GM12878 (cell line): Measurements from ENCODE around the gene ZNF709. TPM values are rescaled to one million over a fixed set of nuclear protein-coding genes. Genes with fewer than 3 reads are reported as not detected.

Source experiments
- ATAC-seq: fragments of 200-7000 bp; cut with Tn5 transposase; 3 replicates; pipeline ENCODE4 v1.9.1; 2020; ENCODE audit warnings: mild to moderate bottlenecking, moderate library complexity
- BruUV-seq: library from RNA; stranded (reverse); fragments of 400-500 nt; replicated peaks from 2 replicates; lab custom pipeline; 2021; lab: Mats Ljungman, UMichigan
- CTCF ChIA-PET: fragments of 300-600 bp; sonication (Branson Sonifier 250); formaldehyde crosslinking; extraction: SDS; loops from one replicate; lab custom pipeline; 2021; ENCODE audit warnings: inconsistent platforms; lab: Yijun Ruan, JAX
- POLR2A ChIA-PET: fragments of 350-600 bp; formaldehyde crosslinking; extraction: SDS; loops from one replicate; lab custom pipeline; 2021; ENCODE audit warnings: inconsistent platforms; lab: Charles Lee
- RAD21 ChIA-PET: fragments of 300-600 bp; sonication (Branson Sonifier 250); formaldehyde crosslinking; loops from one replicate; lab custom pipeline; 2023; ENCODE audit warnings: antibody characterized with exemption; ENCODE audit not compliant: unreplicated experiment; lab: Charles Lee
- SMC1A ChIA-PET: fragments of 300-600 bp; sonication (Branson Sonifier 250); formaldehyde crosslinking; loops from one replicate; lab custom pipeline; 2023; ENCODE audit not compliant: unreplicated experiment, uncharacterized antibody; lab: Charles Lee
- DNase-seq: peaks from one replicate; pipeline ENCODE4 v3.0.0-alpha.2; 2011; ENCODE audit warnings: low read depth, low spot score
- FAIRE-seq: peaks from 3 replicates; lab custom pipeline; 2011; peaks lifted over from hg19 to GRCh38; lab: Jason Lieb, UNC
- H2AFZ ChIP-seq: 2 replicates; pipeline ENCODE4 v1.6.0; 2011; ENCODE audit warnings: low read depth, low read length, control low read depth; ENCODE audit not compliant: control insufficient read depth
- H3K27ac ChIP-seq: 2 replicates; pipeline ENCODE4 v1.5.1; 2011; ENCODE audit warnings: control low read depth; ENCODE audit not compliant: control insufficient read depth, insufficient read depth
- H3K27me3 ChIP-seq, 2 experiments: replicated peaks in 1 of 2; 2 replicates each; pipeline versions ENCODE4 v1.6.0 to v1.6.1; 2011; ENCODE audit warnings: low read length in 1 of 2; ENCODE audit not compliant: control insufficient read depth in 2 of 2, insufficient read depth in 2 of 2
- H3K36me3 ChIP-seq, 2 experiments: 2 replicates each; pipeline ENCODE4 v1.5.1; 2011; ENCODE audit warnings: low read length in 1 of 2; ENCODE audit not compliant: control insufficient read depth in 2 of 2, insufficient read depth in 2 of 2
- H3K4me1 ChIP-seq: 2 replicates; pipeline ENCODE4 v1.6.1; 2011; ENCODE audit warnings: mild to moderate bottlenecking, low read length, moderate library complexity, mixed read lengths; ENCODE audit not compliant: control insufficient read depth, insufficient read depth
- H3K4me2 ChIP-seq: 2 replicates; pipeline ENCODE4 v1.6.0; 2011; ENCODE audit warnings: control low read depth; ENCODE audit not compliant: control insufficient read depth, insufficient read depth
- H3K4me3 ChIP-seq: fragments of 200-600 bp; sonication (generic); 2 replicates; pipeline ENCODE4 v1.5.1; 2016
- H3K79me2 ChIP-seq: 2 replicates; pipeline ENCODE4 v1.6.0; 2011; ENCODE audit warnings: low read length; ENCODE audit not compliant: control insufficient read depth, insufficient read depth
- H3K9ac ChIP-seq: 2 replicates; pipeline ENCODE4 v1.8.0; 2011; ENCODE audit warnings: low read length, control low read depth, mixed read lengths; ENCODE audit not compliant: control insufficient read depth, insufficient read depth
- H3K9me3 ChIP-seq: replicated peaks from 3 replicates; pipeline ENCODE4 v1.5.1; 2011; ENCODE audit warnings: mild to moderate bottlenecking, low read length; ENCODE audit not compliant: control insufficient read depth, insufficient read depth
- H4K20me1 ChIP-seq: 2 replicates; pipeline ENCODE4 v1.6.0; 2011; ENCODE audit not compliant: control insufficient read depth, insufficient read depth
- CBX3 ChIP-seq: fragments of 200-600 bp; sonication (generic); IDR thresholded peaks from 2 replicates; pipeline ENCODE4 v1.6.1; 2016; ENCODE audit warnings: low read depth, borderline replicate concordance
- CTCF ChIP-seq, 3 experiments: IDR thresholded peaks in 2 of 3; conservative IDR thresholded peaks in 1 of 3; 2 replicates each; pipeline ENCODE4 v1.5.1; 2011; ENCODE audit warnings: low read depth in 3 of 3, low read length in 3 of 3, mild to moderate bottlenecking in 3 of 3, control low read depth in 2 of 3, moderate library complexity in 2 of 3, inconsistent platforms in 1 of 3, mixed read lengths in 1 of 3; ENCODE audit not compliant: control insufficient read depth in 2 of 3, insufficient read depth in 1 of 3; ENCODE audit errors: extremely low read depth in 1 of 3
- HCFC1 ChIP-seq: fragments of 150-350 bp; IDR thresholded peaks from 2 replicates; pipeline ENCODE4 v1.6.1; 2014; ENCODE audit warnings: low read length
- PBX3 ChIP-seq: IDR thresholded peaks from 2 replicates; pipeline ENCODE4 v1.6.1; 2011; ENCODE audit warnings: mild to moderate bottlenecking, low read depth, low read length, moderate library complexity; ENCODE audit not compliant: insufficient replicate concordance
- SMAD1 ChIP-seq: fragments of 450-650 bp; IDR thresholded peaks from 2 replicates; pipeline ENCODE4 v1.6.1; 2018; ENCODE audit warnings: mild to moderate bottlenecking, low read depth; ENCODE audit not compliant: partially characterized antibody
- TBL1XR1 ChIP-seq: IDR thresholded peaks from 2 replicates; pipeline ENCODE4 v1.6.1; 2012; ENCODE audit warnings: low read depth, low read length, improper control_type of control experiment
- WGBS: methylation state at CpG from one replicate; pipeline ENCODE4 v1.1.6; 2016; ENCODE audit warnings: low lambda C conversion rate; ENCODE audit not compliant: insufficient replicate concordance, insufficient coverage; ENCODE audit errors: missing lambda C conversion rate; 5-methylcytosine and 5-hydroxymethylcytosine counted together
- in situ Hi-C: fragments of 300-500 bp; cut with MboI; formaldehyde crosslinking; loops from 9 replicates; pipeline ENCODE4 v1.14.3; 2018; ENCODE audit warnings: mixed read lengths
- intact Hi-C: fragments of 100-400 bp; cut with micrococcal nuclease; formaldehyde crosslinking; loops from one replicate; pipeline ENCODE4 v1.14.2; 2022; ENCODE audit not compliant: unreplicated experiment
- polyA plus RNA-seq, 11 experiments: library from polyadenylated mRNA; depleted of rRNA in 4 of 11; unstranded in 6 of 11; stranded (reverse) in 5 of 11; fragments of >200 nt; fragmentation: Nextera tagmentation in 4 of 11; fragmentation: Illumina TruSeq in 1 of 11; extraction: Ambion mirVana in 4 of 11; extraction: Trizol in 1 of 11; gene quantifications; 1 replicate in 1 of 11; 2 replicates in 10 of 11; pipeline versions ENCODE4 v1.2.1 to v1.2.3, GENCODE V29; 2011 to 2016; ENCODE audit warnings: inconsistent platforms in 2 of 11, missing spikeins in 2 of 11, low read depth in 1 of 11
- total RNA-seq, 4 experiments: library from RNA; depleted of rRNA in 3 of 4; stranded (reverse); fragments of >200 nt in 3 of 4; fragmentation: Illumina TruSeq in 1 of 4; extraction: Trizol in 1 of 4; gene quantifications; 2 replicates each; pipeline versions ENCODE4 v1.2.1 to v1.2.3, GENCODE V29; 2013 to 2021

Gene ZNF709
- total and polyA plus RNA-seq, 10 of the 15 experiments (the other 5 are each of a cell fraction or from before 2014, with no cell fraction given) = 0.27 to 2.5 (median 1.5) TPM

- peak; percentile 69 for FAIRE-seq
- peaks cover 2 to 25% of the 10 kb centered on the region in 2 experiments; a peak in 3 of 4 replicates for H3K36me3 ChIP-seq
These were observed 41.9 kb upstream of the ZNF709 start for GRCh38 chr19:12526542-12526941.

GRCh38 chr19:12521996-12522395, 37.4 kb upstream of the ZNF709 start:
- DNase-seq (no peak), FAIRE-seq (no peak), ATAC-seq (no peak)
- no peaks in the 10 kb centered on the region for H3K79me2 ChIP-seq
- no peak overlapping the region for H3K4me2 ChIP-seq
- in situ Hi-C loops (no loop called here), intact Hi-C loops (no loop called here)
- no peak overlapping the region for H3K9ac ChIP-seq
- no peak overlapping the region for H2AFZ ChIP-seq
- TF ChIP-seq CTCF (IDR thresholded peaks at IDR 0.05 in 2 of 3, conservative IDR thresholded peaks at IDR 0.05 in 1 of 3; ENCODE audit: control insufficient read depth in 2 of 3, extremely low read depth in 1 of 3, insufficient read depth in 1 of 3, low read depth in 3 of 3, low read length in 3 of 3) = 0 out of 6 replicates have a peak, but pooled peaks of 1 of the 3 experiments have one; percentile 1
- TF ChIP-seq SMAD1 = no peak
- H3K27me3 ChIP-seq = no peaks in the 10 kb centered on the region
- no peaks in the 10 kb centered on the region for H4K20me1 ChIP-seq
- no peak overlapping the region for H3K27ac ChIP-seq
- POLR2A ChIA-PET = no interaction called here
- peaks cover 2 to 15% of the 10 kb centered on the region in 2 experiments; a peak in 3 of 4 replicates for H3K36me3 ChIP-seq
- no peaks in the 10 kb centered on the region for H3K4me1 ChIP-seq
- RAD21 ChIA-PET = no interaction called here
- no peak overlapping the region for H3K4me3 ChIP-seq
- CTCF ChIA-PET = no interaction called here
- BruUV-seq = no TSS peak
- H3K9me3 ChIP-seq = peaks cover 39% of the 10 kb centered on the region
- SMC1A ChIA-PET = no interaction called here
- WGBS = 82% methylated on average over 6 of the region's 6 CpGs

More at GRCh38 chr19:12526542-12526941, 41.9 kb upstream of the ZNF709 start:
- Histone ChIP-seq H3K9me3 (peaks cover 66% of the 10 kb centered on the region), H4K20me1 (no peaks in the 10 kb centered on the region), H3K4me2 (no peak overlapping the region), H3K4me3 (no peak overlapping the region), H3K4me1 (no peaks in the 10 kb centered on the region), H3K9ac (no peak overlapping the region), H2AFZ (no peak overlapping the region), H3K79me2 (no peaks in the 10 kb centered on the region), H3K27ac (no peak overlapping the region), H3K27me3 (no peaks in the 10 kb centered on the region)
- ChIA-PET CTCF (interaction anchor here (0.7 kb wide), 1 partner anchor 225 kb away, joined by 3 read pairs; the partner anchor contains the start of gene BEST2), RAD21 (no interaction called here), POLR2A (no interaction called here), SMC1A (no interaction called here)
- TF ChIP-seq TBL1XR1 = no peak
- no peak for TF ChIP-seq PBX3
- TF ChIP-seq CBX3 = no peak
- TF ChIP-seq HCFC1 = no peak
- in situ Hi-C loops = no loop called here
- intact Hi-C loops = no loop called here
- DNase-seq (no peak), ATAC-seq (no peak)
- BruUV-seq = no TSS peak
- WGBS = 93% methylated on average over 4 of the region's 4 CpGs
